A673 (cell line): Measurements from ENCODE around the gene SLC25A26.

Source experiments
- EZH2 ChIP-seq: fragments of 200-600 bp; sonication (generic); IDR thresholded peaks from 2 replicates; pipeline ENCODE4 v1.6.1; 2017; ENCODE audit warnings: borderline replicate concordance, low read depth, mild to moderate bottlenecking, mixed read lengths, antibody characterized with exemption, low read length; ENCODE audit not compliant: poor library complexity, severe bottlenecking
- TF ChIP-seq, protein P1 (sequence below): fragments of 300-800, 200-600 bp; sonication (generic); conservative IDR thresholded peaks from 2 replicates; pipeline ENCODE4 v1.5.1; 2017; ENCODE audit warnings: low read depth, mild to moderate bottlenecking, antibody characterized with exemption, low read length, moderate library complexity, mixed read lengths

DNA sequence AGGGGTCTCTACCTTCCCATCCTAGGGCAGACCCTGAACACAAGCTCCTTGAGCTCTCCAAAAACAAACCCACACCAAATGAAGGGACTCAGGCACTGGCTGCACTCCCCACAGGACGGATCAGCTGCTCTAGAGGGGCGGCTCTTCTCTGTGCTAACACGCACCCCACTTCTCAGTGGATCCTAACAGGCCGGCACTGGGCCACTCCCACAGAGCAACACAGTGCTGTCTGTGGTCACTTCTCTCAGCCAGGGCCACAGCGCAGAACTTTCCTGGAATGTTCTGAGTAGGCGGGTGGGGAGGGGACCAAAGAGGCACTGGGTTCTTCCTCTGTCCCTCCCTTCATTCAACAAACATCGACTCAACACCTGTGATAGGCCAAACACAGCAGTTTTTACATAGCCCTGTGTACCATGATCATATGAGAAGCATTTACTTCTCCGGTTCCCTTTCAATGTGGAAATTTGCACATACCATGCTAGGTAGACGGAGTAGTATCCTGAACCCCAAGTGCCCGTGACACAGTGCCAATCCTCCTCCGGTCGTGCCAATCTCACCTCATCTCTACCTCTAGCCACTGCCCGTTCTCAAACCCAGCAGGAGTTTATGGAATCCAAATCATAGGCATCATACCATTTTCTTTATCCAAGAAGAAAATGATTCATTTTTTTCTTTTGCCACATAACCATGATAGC is 181.9 kb downstream of the SLC25A26 start:
- TF ChIP-seq, protein P1, sequence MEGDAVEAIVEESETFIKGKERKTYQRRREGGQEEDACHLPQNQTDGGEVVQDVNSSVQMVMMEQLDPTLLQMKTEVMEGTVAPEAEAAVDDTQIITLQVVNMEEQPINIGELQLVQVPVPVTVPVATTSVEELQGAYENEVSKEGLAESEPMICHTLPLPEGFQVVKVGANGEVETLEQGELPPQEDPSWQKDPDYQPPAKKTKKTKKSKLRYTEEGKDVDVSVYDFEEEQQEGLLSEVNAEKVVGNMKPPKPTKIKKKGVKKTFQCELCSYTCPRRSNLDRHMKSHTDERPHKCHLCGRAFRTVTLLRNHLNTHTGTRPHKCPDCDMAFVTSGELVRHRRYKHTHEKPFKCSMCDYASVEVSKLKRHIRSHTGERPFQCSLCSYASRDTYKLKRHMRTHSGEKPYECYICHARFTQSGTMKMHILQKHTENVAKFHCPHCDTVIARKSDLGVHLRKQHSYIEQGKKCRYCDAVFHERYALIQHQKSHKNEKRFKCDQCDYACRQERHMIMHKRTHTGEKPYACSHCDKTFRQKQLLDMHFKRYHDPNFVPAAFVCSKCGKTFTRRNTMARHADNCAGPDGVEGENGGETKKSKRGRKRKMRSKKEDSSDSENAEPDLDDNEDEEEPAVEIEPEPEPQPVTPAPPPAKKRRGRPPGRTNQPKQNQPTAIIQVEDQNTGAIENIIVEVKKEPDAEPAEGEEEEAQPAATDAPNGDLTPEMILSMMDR = no peak
- TF ChIP-seq EZH2 = no peak
